ENCODE measurements around the gene SV2C. TPM values are rescaled to one million over a fixed set of nuclear protein-coding genes. Genes with fewer than 3 reads are reported as not detected.

The SV2C gene
- total RNA-seq, 4 donors from 2014 or later = 0.18 to 0.85 (median 0.27) TPM; not detected in 1

- TF ChIP-seq CTCF (IDR thresholded peaks at IDR 0.05) (no peak), POLR2A (IDR thresholded peaks at IDR 0.05) (no peak)
- no peaks in the 10 kb centered on the region for H3K36me3 ChIP-seq
- H3K4me1 ChIP-seq = no peaks in the 10 kb centered on the region
- no peak for DNase-seq
- no peaks in the 10 kb centered on the region for H3K27me3 ChIP-seq
- no peak overlapping the region for H3K27ac ChIP-seq
- H3K9me3 ChIP-seq = no peaks in the 10 kb centered on the region
- H3K4me3 ChIP-seq = no peak overlapping the region
Measured at GRCh38 chr5:76280494-76280893, 197.3 kb downstream of the SV2C start.

DNA sequence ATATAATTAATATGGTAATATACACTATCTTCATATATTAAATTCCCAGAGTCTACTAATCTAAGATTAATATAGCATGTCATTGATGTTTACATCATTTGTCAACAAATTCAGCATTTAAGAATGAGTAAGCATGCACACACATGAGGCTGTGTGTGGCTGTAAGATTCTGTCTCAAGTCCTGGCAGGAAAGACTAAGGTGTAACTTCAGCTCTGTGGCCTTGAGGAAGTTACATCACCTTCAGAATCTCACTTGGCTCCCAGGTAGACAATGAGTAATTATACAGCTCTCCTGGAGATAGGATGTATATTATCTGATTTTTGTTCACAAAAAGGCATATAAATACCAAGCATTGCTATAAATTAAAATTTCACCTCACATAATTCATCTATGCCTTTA is 200.5 kb downstream of the SV2C start:
- TF ChIP-seq POLR2A (IDR thresholded peaks at IDR 0.05) (no peak), CTCF (IDR thresholded peaks at IDR 0.05) (no peak)
- no peaks in the 10 kb centered on the region for H3K27me3 ChIP-seq
- H3K4me1 ChIP-seq = no peaks in the 10 kb centered on the region
- DNase-seq = no peak
- H3K36me3 ChIP-seq = no peaks in the 10 kb centered on the region
- no peaks in the 10 kb centered on the region for H3K9me3 ChIP-seq
- no peak overlapping the region for H3K27ac ChIP-seq
- H3K4me3 ChIP-seq = no peak overlapping the region

GRCh38 chr5:76289692-76290091 is 206.5 kb downstream of the SV2C start:
- no peak overlapping the region for H3K4me3 ChIP-seq
- no peak for DNase-seq
- H3K27ac ChIP-seq = no peak overlapping the region

DNA sequence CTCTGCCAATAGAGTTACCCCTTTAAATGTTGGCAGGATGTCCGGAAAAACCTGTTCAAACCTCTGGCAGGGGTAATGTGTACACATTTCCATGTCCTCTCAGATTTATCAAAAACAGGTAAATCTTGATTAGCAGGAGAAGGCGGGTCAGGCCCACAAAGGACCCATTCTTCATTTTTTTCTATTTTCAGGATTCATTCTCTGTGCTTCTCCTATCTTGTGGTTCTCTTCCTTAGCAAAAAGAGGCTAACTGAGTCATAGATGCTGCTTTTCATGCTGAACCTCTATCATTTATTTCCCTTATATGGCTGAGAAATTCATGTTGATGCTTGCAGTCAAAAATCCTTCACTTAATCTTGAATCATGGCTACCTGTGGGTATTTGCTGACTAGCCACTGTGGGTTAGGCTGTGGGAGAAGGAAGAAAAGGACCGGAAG is 207.2 kb downstream of the SV2C start:
- no peak for DNase-seq
- H3K4me3 ChIP-seq = no peak overlapping the region
- TF ChIP-seq POLR2A (IDR thresholded peaks at IDR 0.05) (no peak), CTCF (IDR thresholded peaks at IDR 0.05) (no peak)
- no peak overlapping the region for H3K27ac ChIP-seq
- no peaks in the 10 kb centered on the region for H3K9me3 ChIP-seq
- H3K27me3 ChIP-seq = no peaks in the 10 kb centered on the region
- no peaks in the 10 kb centered on the region for H3K36me3 ChIP-seq
- no peaks in the 10 kb centered on the region for H3K4me1 ChIP-seq

More at GRCh38 chr5:76289692-76290091, 206.5 kb downstream of the SV2C start:
- no peaks in the 10 kb centered on the region for H3K27me3 ChIP-seq
- no peaks in the 10 kb centered on the region for H3K36me3 ChIP-seq
- no peaks in the 10 kb centered on the region for H3K4me1 ChIP-seq
- no peaks in the 10 kb centered on the region for H3K9me3 ChIP-seq
- TF ChIP-seq CTCF (IDR thresholded peaks at IDR 0.05) (no peak), POLR2A (IDR thresholded peaks at IDR 0.05) (no peak)

DNA sequence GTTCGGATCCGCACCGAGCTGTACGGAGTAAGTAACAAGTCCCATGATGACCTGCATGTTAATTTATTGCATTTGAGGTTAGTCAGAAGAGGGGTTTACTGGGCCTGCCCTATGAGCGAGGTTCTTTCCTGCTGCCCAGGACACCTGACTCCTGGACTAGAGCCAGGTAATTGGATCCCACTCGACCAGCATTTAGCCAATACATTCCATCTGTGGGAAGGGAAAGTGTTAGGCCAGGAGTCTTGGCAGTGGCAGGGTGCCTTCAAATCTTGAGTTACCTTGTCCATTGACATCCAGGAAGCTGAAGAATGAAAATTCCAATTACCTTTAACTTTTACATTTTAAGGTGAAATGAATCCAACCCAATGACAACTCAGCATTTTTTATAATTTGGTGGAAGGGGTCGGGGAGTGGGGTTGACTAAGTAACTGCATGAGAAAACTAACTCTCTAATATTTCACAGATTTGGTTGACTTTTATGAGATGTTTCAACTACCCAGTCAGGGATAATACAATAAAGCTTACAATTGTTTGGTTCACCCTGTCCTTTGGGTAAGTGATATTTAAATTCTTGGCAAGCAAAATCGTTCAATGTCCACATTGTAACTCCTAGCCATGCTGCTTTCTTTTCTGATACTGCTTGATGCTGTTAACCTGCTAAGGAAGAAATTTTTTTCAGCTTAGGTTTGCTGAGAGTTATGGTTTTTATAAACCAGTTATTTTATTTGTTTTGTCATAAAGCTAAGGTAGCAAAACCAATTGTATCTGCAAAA is 208.3 kb downstream of the SV2C start:
- Histone ChIP-seq H3K27ac (no peak overlapping the region), H3K27me3 (no peaks in the 10 kb centered on the region), H3K36me3 (no peaks in the 10 kb centered on the region), H3K4me1 (no peaks in the 10 kb centered on the region), H3K9me3 (no peaks in the 10 kb centered on the region), H3K4me3 (no peak overlapping the region)
- no peak for TF ChIP-seq POLR2A (IDR thresholded peaks at IDR 0.05)
- no peak for TF ChIP-seq CTCF (IDR thresholded peaks at IDR 0.05)
- no peak for DNase-seq
